HG02884 (cell line): ENCODE measurements around the gene PCLO.
"Not testable (repeated sequence)": the region's sequence is repeated elsewhere in the genome, so short reads cannot be mapped to it uniquely, and the experiment has no call there.

Source experiments
- ATAC-seq: cut with Tn5 transposase; IDR thresholded peaks from one replicate; pipeline ENCODE4 v1.9.1; 2021; ENCODE audit warnings: mild to moderate bottlenecking, moderate library complexity; ENCODE audit not compliant: unreplicated experiment

The PCLO gene

GRCh38 chr7:83055197-83055596 lies 107.5 kb downstream of the PCLO start:
- no peak for ATAC-seq

DNA sequence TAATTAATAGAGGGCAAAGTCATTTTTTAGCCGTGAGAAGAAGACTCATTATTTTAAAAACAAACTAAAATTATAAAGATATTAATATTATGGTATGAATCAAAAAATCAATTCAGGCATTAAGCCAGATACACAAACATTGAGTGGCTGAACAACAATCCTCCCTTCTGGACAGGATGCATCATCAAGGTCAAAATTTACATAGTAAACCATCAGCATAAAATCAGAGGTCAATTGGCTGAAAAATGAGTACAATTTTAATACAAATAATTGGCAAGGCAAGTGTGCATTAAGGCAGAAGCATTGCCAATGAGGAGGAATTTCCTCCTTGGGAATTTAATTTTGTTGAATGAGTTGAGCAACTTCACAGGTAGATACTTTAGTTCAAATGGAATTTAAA lies 108.2 kb downstream of the PCLO start:
- no peak for ATAC-seq

- ATAC-seq, result no peak
Observed at GRCh38 chr7:83053965-83054364, 108.7 kb downstream of the PCLO start.

- no peak for ATAC-seq
Observed at GRCh38 chr7:83040484-83040883, 122.2 kb downstream of the PCLO start.

- ATAC-seq, result no peak
Observed at GRCh38 chr7:83038787-83039186, 123.9 kb downstream of the PCLO start.

GRCh38 chr7:83036721-83037380 lies 125.8 kb downstream of the PCLO start:
- ATAC-seq, result no peak

- no peak for ATAC-seq
Observed at GRCh38 chr7:83036130-83036529, 126.6 kb downstream of the PCLO start.

DNA sequence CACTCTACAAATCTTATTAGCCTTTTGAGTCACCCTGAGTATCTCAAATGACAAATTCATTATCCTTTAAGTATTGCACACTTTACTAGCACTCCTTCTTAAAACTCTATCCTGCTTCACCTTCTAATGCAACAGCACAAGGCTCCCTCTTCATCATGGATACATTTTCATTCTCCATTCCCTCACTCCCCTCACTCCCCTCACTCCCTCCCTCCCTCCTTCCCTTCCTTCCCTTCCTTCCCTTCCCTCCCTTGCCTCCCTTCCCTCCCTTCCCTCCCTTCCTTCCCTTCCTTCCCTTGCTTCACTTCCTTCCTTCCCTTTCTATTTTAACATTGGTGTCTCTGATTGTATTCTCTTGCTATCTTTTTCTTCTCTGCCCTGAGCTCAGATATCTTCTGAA lies 130.5 kb downstream of the PCLO start:
- ATAC-seq, result no peak

GRCh38 chr7:83023817-83024665 lies 138.6 kb downstream of the PCLO start:
- ATAC-seq, result not testable (repeated sequence)

DNA sequence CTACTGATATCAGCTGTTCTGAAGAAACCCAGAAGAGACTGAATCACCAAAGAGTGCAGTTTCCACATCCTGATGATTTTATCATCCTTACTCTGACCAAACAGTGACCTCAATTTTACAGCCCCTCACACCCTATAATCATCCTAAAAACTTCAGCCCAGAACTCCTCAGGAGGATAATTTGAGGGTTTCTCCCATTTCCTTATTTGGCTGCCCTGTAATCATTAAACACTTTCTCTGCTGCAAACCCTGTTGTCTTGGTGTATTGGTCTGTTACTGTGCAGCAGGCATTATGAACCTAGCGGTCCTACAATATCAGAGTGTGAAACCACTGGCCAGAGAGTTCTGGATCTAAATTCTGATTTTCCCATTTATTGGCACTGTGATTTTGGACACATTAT lies 141.7 kb downstream of the PCLO start:
- ATAC-seq, result no peak

- no peak for ATAC-seq
Observed at GRCh38 chr7:83020161-83020560, 142.5 kb downstream of the PCLO start.

GRCh38 chr7:83015916-83016315 lies 146.8 kb downstream of the PCLO start:
- no peak for ATAC-seq

DNA sequence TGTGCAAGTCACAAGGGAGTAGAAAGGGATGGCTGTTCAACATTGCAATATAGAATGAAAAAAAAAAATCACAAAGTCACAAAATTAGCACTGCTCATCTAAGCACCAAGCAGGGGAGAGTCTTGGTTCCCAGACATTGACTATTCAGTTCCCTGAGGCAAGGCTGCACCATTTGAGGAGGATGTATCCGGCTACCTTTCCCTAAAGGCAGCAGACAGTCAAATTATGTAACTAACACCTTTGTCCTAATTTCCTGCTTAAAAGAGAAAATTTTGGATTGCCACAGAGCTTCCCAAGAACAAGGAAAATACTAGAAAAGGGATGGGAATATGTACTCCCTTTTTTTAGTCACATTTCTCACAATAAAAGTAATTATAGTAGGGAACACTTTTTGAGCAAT lies 148.1 kb downstream of the PCLO start:
- ATAC-seq, result no peak

- no peak for ATAC-seq
Observed at GRCh38 chr7:83011954-83012353, 150.7 kb downstream of the PCLO start.

DNA sequence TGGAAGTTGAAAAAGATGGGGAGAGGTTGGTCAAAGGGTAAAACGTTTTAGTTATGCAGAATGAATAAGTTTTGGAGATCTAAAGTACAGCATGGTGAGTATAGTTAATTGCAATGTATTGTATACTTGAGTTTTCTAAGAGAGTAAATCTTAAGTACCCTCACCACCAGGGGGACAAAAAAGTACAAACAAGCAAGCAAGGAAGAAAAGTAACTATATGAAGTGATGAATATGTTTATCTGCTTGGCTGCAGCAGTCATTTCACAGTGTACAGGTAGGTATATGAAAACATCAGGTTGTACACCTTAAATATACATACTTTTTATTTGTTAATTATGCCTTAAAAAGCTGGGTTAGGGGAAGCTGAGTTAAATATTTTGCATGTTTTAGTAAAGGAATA lies 157.3 kb downstream of the PCLO start:
- no peak for ATAC-seq

- ATAC-seq, result no peak
Observed at GRCh38 chr7:83001362-83002040, 161.2 kb downstream of the PCLO start.

GRCh38 chr7:82998436-82998835 lies 164.2 kb downstream of the PCLO start:
- ATAC-seq, result no peak

DNA sequence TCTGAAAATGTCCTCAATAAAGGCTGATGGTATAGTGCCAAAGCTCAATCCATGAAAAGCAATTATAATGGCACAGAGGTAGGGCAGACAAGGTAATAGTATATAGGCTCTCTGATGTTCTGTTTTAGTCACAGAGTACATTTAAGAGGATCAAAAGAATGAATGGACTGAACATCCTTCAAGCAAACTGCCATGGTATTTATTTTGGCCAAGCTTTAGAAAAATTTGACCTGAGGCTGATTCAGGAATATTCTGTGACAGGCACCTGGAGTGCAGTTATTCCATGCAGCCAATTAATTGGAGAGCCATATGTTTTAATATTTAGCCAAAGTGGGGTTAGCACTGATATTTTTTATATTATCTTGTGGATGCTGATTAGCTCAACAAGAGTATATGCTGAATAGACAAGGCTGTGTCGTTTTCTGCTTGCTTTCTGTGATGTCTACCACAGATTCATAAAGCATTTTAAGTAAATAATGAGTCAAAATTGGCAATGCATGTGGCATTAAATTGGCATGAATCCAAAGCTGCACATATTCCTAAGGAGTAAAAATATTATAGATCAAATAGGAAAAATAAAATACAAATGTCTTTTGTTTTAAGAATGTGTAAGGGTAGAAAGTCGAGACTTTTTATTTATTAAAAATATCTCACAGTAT lies 177.4 kb downstream of the PCLO start:
- no peak for ATAC-seq

- ATAC-seq, result no peak
Observed at GRCh38 chr7:82980130-82980788, 182.4 kb downstream of the PCLO start.

DNA sequence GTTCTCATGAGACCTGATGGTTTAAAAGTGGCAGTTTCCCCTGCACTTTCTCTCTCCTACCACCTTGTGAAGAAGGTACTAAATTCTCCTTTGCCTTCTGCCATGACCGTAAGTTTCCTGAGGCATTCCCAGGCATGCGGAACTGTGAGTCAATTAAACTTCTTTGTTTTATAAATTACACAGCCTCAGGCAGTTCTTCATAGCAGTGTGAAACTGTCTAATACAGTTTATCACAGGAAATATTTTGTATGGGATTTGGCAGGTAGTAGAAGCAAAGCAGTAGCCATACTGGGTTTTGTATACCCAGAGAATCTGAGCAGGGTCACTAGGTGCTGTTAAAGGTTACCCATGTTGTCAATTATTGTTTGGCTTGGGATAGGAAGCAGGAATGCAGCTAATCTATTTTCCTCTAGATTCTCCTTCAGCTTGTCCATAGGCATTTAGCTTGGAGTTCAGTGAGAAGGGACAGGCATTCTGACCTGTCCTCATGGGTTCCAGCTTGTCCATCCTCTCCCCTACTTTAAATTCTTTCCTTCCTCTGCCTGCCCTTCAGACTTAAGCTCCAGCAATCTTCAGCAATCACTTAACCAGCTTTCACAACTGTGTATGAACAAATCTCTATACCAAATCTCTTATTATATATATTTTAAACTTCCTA lies 186.7 kb downstream of the PCLO start:
- ATAC-seq, result no peak
